ENCODE measurements around the gene MCC.

DNA sequence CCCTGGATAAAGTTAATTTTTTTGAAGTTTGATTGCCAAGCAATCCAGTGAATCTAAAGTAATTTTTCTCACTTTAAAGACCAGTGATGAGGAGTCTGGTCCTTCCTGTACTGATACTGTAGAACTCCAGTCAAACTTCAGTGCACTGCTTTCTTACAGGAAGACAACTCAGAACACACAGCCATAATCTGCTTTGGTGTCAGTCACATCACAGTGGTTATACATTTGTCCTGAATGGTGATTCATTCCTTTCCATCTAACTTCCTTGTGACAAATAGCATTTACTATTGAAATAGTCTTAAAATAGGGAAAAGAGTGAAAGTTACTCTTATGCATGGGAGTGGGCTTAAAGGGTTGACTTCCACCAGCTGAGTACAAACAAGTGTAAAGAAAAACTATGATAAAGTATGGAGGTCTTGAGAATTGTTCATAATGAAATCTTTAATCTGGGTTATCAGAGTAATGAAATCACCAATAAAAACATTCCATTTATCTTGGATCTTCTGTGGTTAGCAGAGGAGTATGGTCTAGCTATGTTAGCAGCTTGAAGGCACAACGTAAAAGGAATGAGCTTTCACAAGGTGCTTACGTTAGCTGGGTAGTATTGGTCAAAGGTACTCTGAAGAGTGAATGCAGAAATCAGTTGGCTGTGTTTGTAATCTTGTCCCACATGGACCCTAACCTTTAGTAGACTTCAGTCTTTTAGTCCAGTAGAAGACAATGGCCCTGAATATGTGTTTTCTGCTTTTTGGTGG is 470.2 kb downstream of the MCC start:
- TF ChIP-seq NPAS2 (CRISPR knock-in tag; IDR thresholded peaks at IDR 0.05; ENCODE audit: borderline replicate concordance), result no peak
- no peak for TF ChIP-seq CTCF (IDR thresholded peaks at IDR 0.05)
- TF ChIP-seq EP300 (IDR thresholded peaks at IDR 0.05), result no peak
- TF ChIP-seq POLR2A (IDR thresholded peaks at IDR 0.05; ENCODE audit: low read length), result no peak
- TF ChIP-seq, protein P1, sequence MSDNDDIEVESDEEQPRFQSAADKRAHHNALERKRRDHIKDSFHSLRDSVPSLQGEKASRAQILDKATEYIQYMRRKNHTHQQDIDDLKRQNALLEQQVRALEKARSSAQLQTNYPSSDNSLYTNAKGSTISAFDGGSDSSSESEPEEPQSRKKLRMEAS (IDR thresholded peaks at IDR 0.05), result no peak
- TF ChIP-seq, protein P2, sequence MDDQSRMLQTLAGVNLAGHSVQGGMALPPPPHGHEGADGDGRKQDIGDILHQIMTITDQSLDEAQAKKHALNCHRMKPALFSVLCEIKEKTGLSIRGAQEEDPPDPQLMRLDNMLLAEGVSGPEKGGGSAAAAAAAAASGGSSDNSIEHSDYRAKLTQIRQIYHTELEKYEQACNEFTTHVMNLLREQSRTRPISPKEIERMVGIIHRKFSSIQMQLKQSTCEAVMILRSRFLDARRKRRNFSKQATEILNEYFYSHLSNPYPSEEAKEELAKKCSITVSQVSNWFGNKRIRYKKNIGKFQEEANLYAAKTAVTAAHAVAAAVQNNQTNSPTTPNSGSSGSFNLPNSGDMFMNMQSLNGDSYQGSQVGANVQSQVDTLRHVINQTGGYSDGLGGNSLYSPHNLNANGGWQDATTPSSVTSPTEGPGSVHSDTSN (IDR thresholded peaks at IDR 0.05), result no peak
- TF ChIP-seq MAFK (IDR thresholded peaks at IDR 0.05; ENCODE audit: partially characterized antibody), result no peak
- TF ChIP-seq ZFP36 (IDR thresholded peaks at IDR 0.05; ENCODE audit: borderline replicate concordance, partially characterized antibody), result no peak
- TF ChIP-seq CHD2 (IDR thresholded peaks at IDR 0.05; ENCODE audit: low read length, partially characterized antibody), result no peak
- no peak for TF ChIP-seq GATA3 (IDR thresholded peaks at IDR 0.05; ENCODE audit: borderline replicate concordance)
- TF ChIP-seq RFX5 (IDR thresholded peaks at IDR 0.05), result no peak

Measured in A549 (cell line).